ENCODE data around the gene PLCD4.

The PLCD4 gene

GRCh38 chr2:218671097-218671653 lies 63.5 kb downstream of the PLCD4 start:
- DNase-seq: no peak

GRCh38 chr2:218671654-218672566 lies 64.2 kb downstream of the PLCD4 start, which contains the start of the genes RNF25 and STK36:
Gene RNF25 (minus strand): TSS chr2:218672002. CDS start chr2:218671970, 32 bp downstream.
Gene STK36 (plus strand): TSS chr2:218672086. CDS start chr2:218672830, 744 bp downstream.
- DNase-seq: peak; percentile 90

GRCh38 chr2:218679119-218679518 lies 71.4 kb downstream of the PLCD4 start:
- no peak for DNase-seq

GRCh38 chr2:218680061-218680460 lies 72.4 kb downstream of the PLCD4 start:
- no peak for DNase-seq

Data from fibroblast of upper back skin (primary cell).